22Rv1 (cell line): Measurements from ENCODE around the gene CD302.

Experiments
- ZFX ChIP-seq: fragments of 450-650 bp; IDR thresholded peaks from 2 replicates; pipeline ENCODE4 v1.6.1; 2017; ENCODE audit warnings: antibody characterized with exemption, borderline replicate concordance
- TF ChIP-seq, protein P1 (sequence below): fragments of 450-650 bp; IDR thresholded peaks from 2 replicates; pipeline ENCODE4 v1.5.1; 2017; ENCODE audit warnings: mild to moderate bottlenecking

DNA sequence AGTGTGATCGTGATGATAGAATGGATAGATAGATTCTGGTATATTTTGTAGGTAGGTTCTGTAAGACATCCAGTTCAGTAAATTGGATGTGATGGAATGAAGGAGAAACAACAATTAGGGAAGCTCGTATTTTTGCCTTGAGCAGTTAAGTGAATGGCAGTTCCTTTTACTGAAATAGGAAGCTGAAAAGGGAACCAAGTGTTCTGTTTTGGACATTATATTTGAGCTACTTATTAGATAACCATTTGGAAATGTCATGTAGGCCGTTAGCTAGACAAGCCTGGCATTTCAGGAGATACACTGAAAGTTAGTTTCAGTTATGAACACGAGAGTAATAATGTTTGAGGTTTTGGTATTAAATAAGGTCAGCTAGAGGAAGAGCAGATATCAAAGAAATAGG, 44.2 kb downstream of the CD302 start:
- TF ChIP-seq, protein P1, sequence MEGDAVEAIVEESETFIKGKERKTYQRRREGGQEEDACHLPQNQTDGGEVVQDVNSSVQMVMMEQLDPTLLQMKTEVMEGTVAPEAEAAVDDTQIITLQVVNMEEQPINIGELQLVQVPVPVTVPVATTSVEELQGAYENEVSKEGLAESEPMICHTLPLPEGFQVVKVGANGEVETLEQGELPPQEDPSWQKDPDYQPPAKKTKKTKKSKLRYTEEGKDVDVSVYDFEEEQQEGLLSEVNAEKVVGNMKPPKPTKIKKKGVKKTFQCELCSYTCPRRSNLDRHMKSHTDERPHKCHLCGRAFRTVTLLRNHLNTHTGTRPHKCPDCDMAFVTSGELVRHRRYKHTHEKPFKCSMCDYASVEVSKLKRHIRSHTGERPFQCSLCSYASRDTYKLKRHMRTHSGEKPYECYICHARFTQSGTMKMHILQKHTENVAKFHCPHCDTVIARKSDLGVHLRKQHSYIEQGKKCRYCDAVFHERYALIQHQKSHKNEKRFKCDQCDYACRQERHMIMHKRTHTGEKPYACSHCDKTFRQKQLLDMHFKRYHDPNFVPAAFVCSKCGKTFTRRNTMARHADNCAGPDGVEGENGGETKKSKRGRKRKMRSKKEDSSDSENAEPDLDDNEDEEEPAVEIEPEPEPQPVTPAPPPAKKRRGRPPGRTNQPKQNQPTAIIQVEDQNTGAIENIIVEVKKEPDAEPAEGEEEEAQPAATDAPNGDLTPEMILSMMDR: no peak
- TF ChIP-seq ZFX: no peak
